Sigmoid colon (tissue), 7 donors: ENCODE results near the gene EIF3F. TPM values are rescaled to one million over a fixed set of nuclear protein-coding genes. Genes with fewer than 3 reads are reported as not detected.

Experiments used
- DNase-seq: peaks from one replicate; pipeline ENCODE4 v3.0.0-alpha.2; 2019
- H3K27ac ChIP-seq, 4 donors: fragments of 200-600 bp; sonication (generic); one replicate each; pipeline ENCODE4 v1.5.1; 2016 to 2019; ENCODE audit warnings: mild to moderate bottlenecking in 1 of 4
- H3K27me3 ChIP-seq, 3 donors: fragments of 200-600 bp; sonication (generic); one replicate each; pipeline ENCODE4 v1.5.1; 2019; ENCODE audit warnings: mild to moderate bottlenecking in 1 of 3
- H3K36me3 ChIP-seq, 4 donors: fragments of 200-600 bp; sonication (generic); one replicate each; pipeline ENCODE4 v1.5.1; 2016 to 2019
- H3K4me1 ChIP-seq, 4 donors: fragments of 200-600 bp; sonication (generic); one replicate each; pipeline ENCODE4 v1.5.1; 2017 to 2019
- H3K4me3 ChIP-seq, 4 donors: fragments of 200-600 bp; sonication (generic); one replicate each; pipeline ENCODE4 v1.5.1; 2017 to 2019; ENCODE audit warnings: mild to moderate bottlenecking in 2 of 4, moderate library complexity in 1 of 4
- H3K9me3 ChIP-seq, 4 donors: fragments of 200-600 bp in 3 of 4; sonication (generic) in 3 of 4; one replicate each; pipeline versions ENCODE4 v1.5.1 to v1.6.1; 2013 to 2019
- CTCF ChIP-seq, 4 experiments: fragments of 450-650 bp in 3 of 4; fragments of 200-600 bp in 1 of 4; IDR thresholded peaks; one replicate each; pipeline ENCODE4 v1.5.1; 2016 to 2019; ENCODE audit warnings: antibody characterized with exemption in 4 of 4, mild to moderate bottlenecking in 3 of 4, moderate library complexity in 2 of 4
- EP300 ChIP-seq, 4 donors: sonication (generic); formaldehyde crosslinking; IDR thresholded peaks; one replicate each; pipeline ENCODE4 v1.6.1; 2017; ENCODE audit warnings: antibody characterized with exemption in 4 of 4
- POLR2A ChIP-seq, 2 donors: fragments of 450-650 bp; IDR thresholded peaks; one replicate each; pipeline ENCODE4 v1.6.1; 2016; ENCODE audit warnings: antibody characterized with exemption in 2 of 2, mild to moderate bottlenecking in 2 of 2, moderate library complexity in 2 of 2
- POLR2AphosphoS5 ChIP-seq, 4 donors: sonication (generic); formaldehyde crosslinking; IDR thresholded peaks; one replicate each; pipeline ENCODE4 v1.6.1; 2017; ENCODE audit warnings: antibody characterized with exemption in 4 of 4
- WGBS, 2 donors: extraction: QIAGEN DNeasy Blood & Tissue Kit; methylation state at CpG; one replicate each; pipeline ENCODE4 v1.1.7; 2013; 5-methylcytosine and 5-hydroxymethylcytosine counted together
- intact Hi-C: fragments of 100-400 bp; cut with DNase I; formaldehyde crosslinking; loops from one replicate; pipeline ENCODE4 v1.15.1; 2023
- polyA plus RNA-seq, 3 donors: library from polyadenylated mRNA; stranded (reverse); fragments of 200-250 nt; gene quantifications; one replicate each; pipeline ENCODE4 v1.2.3, GENCODE V29; 2013
- total RNA-seq, 4 donors: library from RNA; depleted of rRNA; stranded (reverse); fragments of >200 nt; gene quantifications; one replicate each; pipeline ENCODE4 v1.1.0, GENCODE V29; 2016
- donor health status: healthy with polysubstance abuse.
- donor health status: Bipolar disorder and iron deficiency.
- donor health status: healthy.

EIF3F gene
- total and polyA plus RNA-seq, 7 donors, result 192 to 540 (median 233) TPM

GRCh38 chr11:7967097-7967496 is 20.0 kb upstream of the EIF3F start:
- DNase-seq, result no peak
- TF ChIP-seq CTCF (IDR thresholded peaks at IDR 0.05) (no peak), EP300 (IDR thresholded peaks at IDR 0.05) (no peak), POLR2AphosphoS5 (IDR thresholded peaks at IDR 0.05) (no peak), POLR2A (IDR thresholded peaks at IDR 0.05) (no peak)
- Histone ChIP-seq H3K27ac (no peak overlapping the region), H3K9me3 (no peaks in the 10 kb centered on the region), H3K4me1 (no peaks in the 10 kb centered on the region), H3K4me3 (no peak overlapping the region), H3K36me3 (no peaks in the 10 kb centered on the region), H3K27me3 (no peaks in the 10 kb centered on the region)
- 80 to 84% methylated on average over 1 of the region's 1 CpG for WGBS, 2 donors
- intact Hi-C loops, result no loop called here

GRCh38 chr11:7967826-7968225 is 19.3 kb upstream of the EIF3F start:
- TF ChIP-seq POLR2A (IDR thresholded peaks at IDR 0.05), result no peak
- no peak for TF ChIP-seq CTCF (IDR thresholded peaks at IDR 0.05)
- no peak for TF ChIP-seq EP300 (IDR thresholded peaks at IDR 0.05)
- TF ChIP-seq POLR2AphosphoS5 (IDR thresholded peaks at IDR 0.05), result no peak
- H3K9me3 ChIP-seq, result no peaks in the 10 kb centered on the region
- no peak overlapping the region for H3K27ac ChIP-seq
- H3K4me1 ChIP-seq, result no peaks in the 10 kb centered on the region
- no peaks in the 10 kb centered on the region for H3K36me3 ChIP-seq
- intact Hi-C loops, result no loop called here
- no peak overlapping the region for H3K4me3 ChIP-seq
- no peaks in the 10 kb centered on the region for H3K27me3 ChIP-seq
- no peak for DNase-seq

- Histone ChIP-seq H3K4me3 (no peak overlapping the region), H3K27ac (no peak overlapping the region), H3K27me3 (no peaks in the 10 kb centered on the region), H3K36me3 (no peaks in the 10 kb centered on the region), H3K4me1 (no peaks in the 10 kb centered on the region), H3K9me3 (no peaks in the 10 kb centered on the region)
- no peak for TF ChIP-seq EP300 (IDR thresholded peaks at IDR 0.05)
- no peak for TF ChIP-seq POLR2AphosphoS5 (IDR thresholded peaks at IDR 0.05)
- TF ChIP-seq POLR2A (IDR thresholded peaks at IDR 0.05), result no peak
- no peak for TF ChIP-seq CTCF (IDR thresholded peaks at IDR 0.05)
- intact Hi-C loops, result no loop called here
- WGBS, 2 donors, result 68% methylated on average over 2 of the region's 2 CpGs
- DNase-seq, result no peak
These were observed 18.5 kb upstream of the EIF3F start for GRCh38 chr11:7968686-7969085.

DNA sequence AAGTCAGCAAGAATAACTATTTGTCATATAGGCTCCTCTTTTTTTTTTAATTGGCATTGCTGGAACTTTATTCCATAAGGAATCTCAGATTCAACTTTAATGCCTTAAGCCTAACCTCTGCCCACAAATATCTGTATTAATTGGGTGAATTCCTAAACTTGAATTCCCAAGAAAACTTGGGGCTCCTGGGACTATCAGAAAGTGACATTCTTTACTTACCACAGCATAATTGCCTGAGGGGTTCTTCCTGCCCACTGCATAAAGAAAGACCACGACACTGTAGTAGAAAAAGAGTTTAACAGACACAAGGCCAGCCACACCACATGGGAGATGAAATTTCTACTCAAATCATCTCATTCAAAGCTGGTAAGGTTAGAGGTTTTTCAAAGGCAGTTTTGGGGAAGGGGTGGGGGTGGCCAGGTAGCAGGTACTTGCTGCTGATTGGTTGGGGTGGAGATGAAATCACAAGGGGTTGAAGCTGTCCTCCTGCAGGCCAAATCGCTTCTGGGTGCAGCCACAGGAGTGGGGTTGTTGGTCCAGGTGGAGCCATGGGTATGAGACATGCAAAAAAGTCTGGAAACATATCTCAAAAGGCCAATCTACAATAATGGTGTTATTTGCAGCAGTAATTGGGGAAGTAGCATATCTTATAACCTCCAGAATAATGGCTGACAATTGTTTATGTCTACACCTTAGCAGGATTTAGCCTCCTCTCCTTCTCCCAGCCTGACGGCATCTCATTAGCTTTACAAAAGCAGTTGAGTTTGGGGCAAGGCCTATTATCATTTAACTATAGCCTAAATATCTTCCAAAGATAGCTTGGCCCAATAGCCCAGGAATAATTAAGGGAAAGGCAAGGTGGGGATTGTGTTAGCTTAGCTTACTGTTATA is 17.1 kb upstream of the EIF3F start:
- Histone ChIP-seq H3K4me3 (no peak overlapping the region), H3K27ac (no peak overlapping the region), H3K36me3 (no peaks in the 10 kb centered on the region), H3K9me3 (no peaks in the 10 kb centered on the region), H3K27me3 (no peaks in the 10 kb centered on the region), H3K4me1 (no peaks in the 10 kb centered on the region)
- intact Hi-C loops, result no loop called here
- no peak for DNase-seq
- WGBS, 2 donors, result 78 to 79% methylated on average over 3 of the region's 3 CpGs
- TF ChIP-seq EP300 (IDR thresholded peaks at IDR 0.05) (no peak), CTCF (IDR thresholded peaks at IDR 0.05) (no peak), POLR2AphosphoS5 (IDR thresholded peaks at IDR 0.05) (no peak), POLR2A (IDR thresholded peaks at IDR 0.05) (no peak)

GRCh38 chr11:7971846-7972245 is 15.3 kb upstream of the EIF3F start:
- Histone ChIP-seq H3K36me3 (no peaks in the 10 kb centered on the region), H3K27ac (no peak overlapping the region), H3K9me3 (no peaks in the 10 kb centered on the region), H3K4me3 (no peak overlapping the region), H3K4me1 (no peaks in the 10 kb centered on the region), H3K27me3 (no peaks in the 10 kb centered on the region)
- DNase-seq, result no peak
- TF ChIP-seq POLR2A (IDR thresholded peaks at IDR 0.05), result no peak
- TF ChIP-seq CTCF (IDR thresholded peaks at IDR 0.05), result no peak
- no peak for TF ChIP-seq EP300 (IDR thresholded peaks at IDR 0.05)
- no peak for TF ChIP-seq POLR2AphosphoS5 (IDR thresholded peaks at IDR 0.05)
- intact Hi-C loops, result no loop called here
